CD4-positive, alpha-beta T cell treated with Interferon gamma for 1 hour (primary cell): ENCODE data around the gene P2RX2.

ENCODE experiments used
- DNase-seq: peaks from one replicate; pipeline ENCODE4 v3.0.0-alpha.2; 2020

Gene P2RX2

GRCh38 chr12:132618683-132619043 is at the start of gene P2RX2:
Gene P2RX2 (plus strand): TSS chr12:132618776. CDS start chr12:132618817, 41 bp downstream.
- DNase-seq, result no peak

DNA sequence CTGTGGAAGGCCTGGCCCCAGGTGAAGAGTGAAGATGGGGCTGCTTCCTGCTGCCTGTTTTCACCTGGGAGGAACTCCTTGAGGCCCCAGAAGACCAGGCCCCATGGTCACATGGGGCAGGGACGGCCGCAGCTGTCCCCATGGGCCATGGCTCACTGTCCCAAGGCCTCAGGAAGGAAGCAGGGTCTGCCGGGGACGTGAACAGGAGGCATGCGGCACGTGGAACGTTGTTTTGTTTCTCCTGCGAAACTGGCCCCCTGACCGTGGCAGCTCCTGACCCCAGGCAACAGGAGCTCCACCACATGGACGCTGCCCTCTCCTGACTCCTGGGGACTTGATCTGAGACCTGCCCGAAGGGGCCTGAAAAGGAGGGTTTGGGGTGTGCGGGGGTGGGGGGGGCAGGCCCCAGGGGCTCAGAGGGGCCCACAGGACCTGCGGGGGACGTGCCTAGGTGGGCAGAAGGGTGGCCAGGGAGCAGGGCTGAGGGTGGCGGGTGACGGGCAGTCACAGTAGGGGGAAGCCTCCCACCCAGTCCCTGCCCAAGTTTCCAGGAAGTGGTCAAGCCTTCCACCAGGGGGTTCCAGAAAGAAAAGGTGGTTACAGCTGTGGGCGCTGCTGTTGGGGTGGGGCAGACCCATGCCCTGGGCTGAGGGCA is 49.6 kb upstream of the P2RX2 start:
- DNase-seq, result no peak

- DNase-seq, result no peak
These were observed 48.6 kb upstream of the P2RX2 start for GRCh38 chr12:132569856-132570480.

GRCh38 chr12:132570635-132571034 is 47.9 kb upstream of the P2RX2 start:
- DNase-seq, result no peak

DNA sequence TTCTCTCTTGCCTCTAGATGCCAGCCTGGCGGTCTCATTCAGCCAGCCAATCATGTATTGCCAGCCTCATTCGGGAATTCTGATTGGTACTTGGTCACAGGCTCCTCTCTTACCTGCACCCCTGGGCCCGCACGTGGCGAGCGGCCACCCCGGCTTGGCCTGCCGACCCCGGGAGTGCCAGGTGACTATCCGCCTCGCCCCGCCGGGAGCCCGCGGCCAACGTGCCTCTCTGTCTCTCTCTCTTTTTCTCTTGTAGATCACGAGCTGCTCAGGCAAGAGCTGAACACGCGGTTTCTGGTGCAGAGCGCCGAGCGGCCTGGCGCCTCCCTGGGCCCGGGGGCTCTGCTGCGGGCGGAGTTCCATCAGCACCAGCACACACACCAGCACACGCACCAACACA is 47.5 kb upstream of the P2RX2 start:
- no peak for DNase-seq

DNA sequence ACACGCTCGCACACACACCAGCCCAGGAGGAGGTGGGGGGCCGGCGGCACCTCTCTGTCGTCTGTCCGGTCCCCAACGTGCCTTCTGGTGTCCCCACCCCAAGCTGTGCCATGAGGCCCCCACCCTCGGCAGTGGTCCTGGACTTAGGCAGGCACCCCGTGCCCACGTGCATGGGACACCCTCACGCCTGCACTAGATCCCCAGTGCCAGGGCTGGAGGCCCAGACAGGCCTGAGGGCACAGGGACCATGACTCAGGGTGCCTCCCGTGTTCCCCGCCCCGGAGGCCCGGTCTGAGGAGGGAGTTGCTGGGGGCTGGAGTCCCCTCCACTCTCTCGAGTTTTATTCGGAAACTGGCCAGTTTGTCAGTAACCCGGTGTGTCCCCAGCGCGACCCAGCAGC is 47.0 kb upstream of the P2RX2 start:
- no peak for DNase-seq

DNA sequence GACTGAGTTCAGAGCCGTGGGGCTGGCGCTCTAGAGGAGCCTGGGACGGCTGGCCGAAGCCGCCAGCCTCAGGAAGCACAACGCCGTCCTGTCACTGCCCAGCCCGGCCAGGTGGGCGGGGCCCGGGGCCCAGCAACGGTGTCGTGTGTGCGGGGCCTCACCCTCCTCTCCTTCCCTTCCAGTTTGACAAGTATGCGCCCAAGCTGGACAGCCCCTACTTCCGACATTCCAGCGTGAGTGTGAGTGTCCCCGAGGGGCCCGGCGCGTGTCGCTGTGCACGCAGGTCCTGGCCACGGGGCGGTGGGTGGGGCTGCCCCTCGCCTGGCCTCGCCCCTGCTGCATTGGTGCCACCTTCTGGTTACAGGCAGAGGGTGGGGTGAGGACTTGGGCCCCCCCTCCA is 46.5 kb upstream of the P2RX2 start:
- no peak for DNase-seq

DNA sequence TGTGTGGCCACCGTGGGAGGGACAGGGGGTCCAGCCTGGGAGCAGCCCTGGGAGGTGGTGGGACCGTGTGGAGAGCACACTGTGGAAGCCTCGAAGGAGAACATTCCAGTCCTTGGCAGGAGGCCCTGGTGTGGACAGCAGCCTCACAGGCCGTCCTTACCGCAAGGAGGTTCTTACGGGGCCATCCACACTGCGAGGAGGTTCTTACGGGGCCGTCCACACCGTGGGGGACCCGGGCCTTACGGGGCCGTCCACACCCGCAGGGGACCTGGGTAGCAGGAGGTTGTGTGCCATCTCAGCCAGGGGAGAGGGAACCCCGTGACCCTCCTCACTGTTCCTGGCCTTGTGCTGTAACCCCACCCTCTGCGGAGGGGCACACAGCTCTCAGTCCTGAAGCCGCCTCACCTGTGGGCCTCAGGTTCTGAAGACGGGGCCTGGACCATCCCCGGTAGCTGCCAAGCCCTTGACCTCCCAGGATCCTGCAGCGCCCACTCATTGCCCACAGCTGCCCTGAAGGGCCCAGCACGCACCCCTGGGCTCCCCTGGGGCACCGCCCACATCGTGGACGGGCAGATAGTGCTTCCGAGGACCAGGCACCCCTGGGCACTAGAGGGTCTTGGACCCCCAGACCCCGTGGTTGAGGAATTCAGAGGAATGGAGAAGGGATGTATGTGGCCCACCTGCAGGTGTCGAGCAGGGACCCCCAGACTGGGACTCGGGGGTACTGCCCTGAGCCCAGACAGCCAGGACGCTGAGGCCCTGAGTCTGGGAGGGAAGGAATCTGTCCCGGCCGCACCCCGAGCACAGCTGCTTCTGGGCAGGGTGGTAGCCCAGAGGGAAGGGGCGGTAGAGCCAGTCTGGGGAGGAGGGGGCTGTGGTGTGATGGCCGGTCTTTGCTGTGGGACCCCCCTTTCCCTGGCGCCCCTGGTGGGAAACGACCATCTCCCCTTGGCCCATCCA is 45.5 kb upstream of the P2RX2 start:
- DNase-seq, result no peak

DNA sequence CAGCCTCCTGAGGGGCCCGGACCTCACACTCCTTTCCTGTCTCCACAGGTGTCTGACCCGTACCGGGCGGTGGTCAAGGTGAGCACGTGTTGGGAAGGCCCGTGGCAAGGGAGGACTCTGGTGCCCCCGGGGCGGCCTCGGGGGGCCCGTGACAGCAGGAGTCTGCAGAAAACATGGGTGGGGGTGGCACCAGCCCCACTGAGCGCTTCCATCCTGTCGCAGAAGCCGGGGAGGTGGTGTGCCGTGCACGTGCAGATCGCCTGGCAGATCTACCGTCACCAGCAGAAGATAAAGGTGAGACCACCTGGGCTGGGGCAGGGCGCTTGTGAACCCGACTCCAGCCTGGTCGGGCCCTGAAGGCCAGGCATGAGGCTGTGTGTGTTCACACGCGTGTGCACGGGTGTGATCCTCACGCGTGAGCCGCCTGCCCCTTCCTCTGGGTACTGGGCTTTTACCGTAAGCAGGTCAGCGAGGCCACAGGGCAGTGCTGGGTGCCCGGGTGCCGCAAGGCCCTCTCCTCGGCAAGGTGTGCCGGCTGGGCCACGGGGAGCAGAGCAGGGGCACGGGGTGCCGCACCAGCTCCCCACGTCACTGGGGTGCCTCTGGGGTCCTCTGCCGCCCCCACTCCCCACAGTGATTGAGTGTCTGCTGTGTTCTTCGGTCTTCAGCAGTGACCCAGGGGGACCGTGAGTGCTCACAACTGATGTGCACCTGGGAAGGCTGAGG is 44.1 kb upstream of the P2RX2 start:
- no peak for DNase-seq

DNA sequence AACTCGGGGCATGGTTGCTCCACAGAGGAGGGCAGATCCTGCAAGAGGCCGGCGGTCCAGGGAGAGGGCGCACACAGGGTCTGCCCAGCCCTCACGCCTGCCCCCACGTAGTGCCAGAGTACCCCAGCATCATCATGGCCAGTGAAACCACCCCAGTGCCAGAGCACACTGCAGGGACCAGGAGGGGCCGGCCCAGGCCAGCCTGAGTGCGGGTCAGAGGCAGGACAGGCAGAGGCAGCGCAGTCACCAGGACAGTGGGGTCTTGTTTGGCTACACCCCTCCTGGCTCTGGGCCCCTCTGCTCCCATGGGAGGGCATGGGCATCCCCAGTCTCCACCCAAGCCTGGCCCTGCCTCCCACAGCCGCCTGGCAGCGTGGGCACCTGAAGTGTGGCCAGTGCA is 42.9 kb upstream of the P2RX2 start:
- no peak for DNase-seq

GRCh38 chr12:132576701-132577100 is 41.9 kb upstream of the P2RX2 start:
- DNase-seq, result no peak

GRCh38 chr12:132577191-132577920 is 41.2 kb upstream of the P2RX2 start:
- DNase-seq, result no peak

DNA sequence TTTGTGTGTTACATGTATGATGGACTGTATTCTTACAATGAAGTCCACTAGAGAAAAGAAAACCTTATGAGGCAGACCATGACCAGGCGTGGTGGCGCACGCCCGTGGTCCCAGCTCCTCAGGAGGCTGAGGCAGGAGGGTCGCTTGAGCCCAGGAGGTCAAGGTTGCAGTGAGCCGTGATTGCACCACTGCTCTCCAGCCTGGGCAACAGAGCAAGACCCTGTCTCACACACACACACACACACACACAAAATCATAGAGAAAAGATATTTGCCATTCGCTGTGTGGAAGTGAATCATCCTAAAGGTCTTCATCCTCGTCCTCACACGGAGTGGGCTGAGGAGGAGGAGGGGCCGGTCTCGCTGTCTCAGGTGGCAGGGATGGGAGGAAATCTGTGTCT is 40.5 kb upstream of the P2RX2 start:
- no peak for DNase-seq

DNA sequence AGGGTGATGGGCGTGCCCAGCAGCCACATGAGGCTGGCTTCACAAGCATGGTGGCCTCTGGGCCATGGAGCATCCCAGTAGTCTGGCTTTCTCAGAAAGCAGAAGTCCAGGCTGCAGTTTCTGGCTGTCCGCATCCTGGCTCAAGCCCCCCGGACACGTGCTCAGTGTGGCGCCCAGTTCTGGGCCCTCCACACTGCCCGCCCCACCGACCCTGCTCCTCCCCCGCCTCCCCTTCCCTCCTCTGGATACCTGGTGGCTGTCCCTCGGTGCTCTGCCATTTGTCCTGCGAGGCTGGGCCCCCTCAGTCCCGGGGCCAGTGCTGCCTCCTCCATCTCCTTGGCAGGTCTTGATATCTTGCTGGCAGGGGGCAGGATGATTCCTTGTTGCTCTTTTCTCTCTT is 39.8 kb upstream of the P2RX2 start:
- no peak for DNase-seq

DNA sequence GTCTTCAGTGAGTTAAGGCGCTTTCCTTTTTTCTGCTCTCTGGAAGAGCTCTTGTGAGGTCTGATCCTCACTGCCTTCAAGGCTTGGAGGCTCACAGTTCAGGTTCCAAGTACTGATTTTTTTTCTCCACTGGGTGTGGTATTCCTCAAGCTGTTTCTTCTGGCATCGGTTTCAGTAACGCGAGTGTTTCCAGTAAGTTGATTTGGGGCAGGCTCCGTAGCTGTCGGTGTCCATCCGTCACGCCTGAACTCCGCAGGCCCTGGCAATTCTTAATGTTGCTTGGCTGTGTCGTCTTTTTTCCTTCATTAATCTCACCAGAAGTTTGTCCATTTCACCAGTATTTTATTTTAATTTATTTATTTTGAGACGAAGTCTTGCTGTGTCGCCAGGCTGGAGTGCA is 38.8 kb upstream of the P2RX2 start:
- DNase-seq, result no peak

- DNase-seq, result no peak
These were observed 37.8 kb upstream of the P2RX2 start for GRCh38 chr12:132580701-132581292.

DNA sequence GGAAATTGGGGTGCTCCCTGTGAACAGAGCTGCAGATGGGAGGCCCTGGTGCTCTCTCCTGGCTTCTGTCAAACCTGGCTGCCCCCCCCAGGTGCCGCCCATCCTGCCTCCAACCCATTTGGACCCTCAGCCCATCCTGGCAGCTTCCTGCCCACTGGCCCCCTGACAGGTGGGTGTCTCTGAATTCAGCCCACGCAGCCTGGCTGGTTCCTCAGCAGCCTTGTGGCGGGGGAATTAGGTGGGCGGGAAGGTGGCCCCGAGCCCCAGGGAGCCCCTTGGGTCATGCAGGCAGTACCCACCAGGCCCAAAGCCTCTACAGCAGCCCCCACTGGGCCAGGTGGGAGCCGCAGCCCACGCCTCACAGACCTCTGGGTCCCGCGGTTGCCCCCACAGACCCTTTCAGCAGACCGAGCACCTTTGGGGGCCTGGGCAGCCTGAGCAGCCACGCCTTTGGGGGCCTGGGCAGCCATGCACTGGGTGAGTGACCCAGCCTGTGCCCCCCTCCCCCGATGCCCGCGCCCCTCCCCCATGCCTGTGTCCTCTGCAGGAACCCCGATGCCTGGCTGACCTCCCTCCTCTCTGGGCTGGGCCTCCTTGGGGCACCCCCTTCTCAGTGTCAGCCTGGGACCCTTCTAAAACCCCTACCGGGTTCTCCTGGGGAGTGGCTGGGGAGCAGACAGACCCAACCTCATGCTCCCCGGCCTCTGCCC is 37.1 kb upstream of the P2RX2 start:
- no peak for DNase-seq

DNA sequence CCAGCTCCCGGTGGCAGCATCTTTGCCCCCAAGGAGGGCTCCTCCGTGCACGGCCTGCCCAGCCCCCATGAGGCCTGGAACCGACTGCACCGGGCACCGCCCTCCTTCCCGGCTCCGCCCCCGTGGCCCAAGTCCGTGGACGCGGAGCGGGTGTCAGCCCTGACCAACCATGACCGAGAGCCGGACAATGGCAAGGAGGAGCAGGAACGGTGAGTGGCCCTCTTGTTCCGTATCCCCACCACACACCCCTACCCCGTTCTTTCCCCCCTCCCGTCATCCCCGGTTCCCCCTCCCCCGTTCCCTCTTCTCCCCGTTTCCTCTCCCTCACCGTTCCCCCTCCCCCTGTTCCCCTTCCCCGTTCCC is 36.5 kb upstream of the P2RX2 start:
- DNase-seq, result no peak

- DNase-seq, result no peak
These were observed 35.8 kb upstream of the P2RX2 start for GRCh38 chr12:132582582-132583410.

GRCh38 chr12:132583411-132583710 is 35.2 kb upstream of the P2RX2 start:
- no peak for DNase-seq

GRCh38 chr12:132583736-132584135 is 34.8 kb upstream of the P2RX2 start:
- DNase-seq, result no peak
